Calu3 (cell line): ENCODE measurements around the gene ARID5B. TPM values are rescaled to one million over a fixed set of nuclear protein-coding genes. Genes with fewer than 3 reads are reported as not detected.

ENCODE experiments used
- BruUV-seq: library from RNA; stranded (reverse); fragments of 400-500 nt; replicated peaks from 2 replicates; lab custom pipeline; 2021; lab: Mats Ljungman, UMichigan
- CTCF ChIA-PET: fragments of 300-600 bp; sonication (Branson Sonifier 250); formaldehyde crosslinking; loops from one replicate; lab custom pipeline; 2022; ENCODE audit warnings: antibody characterized with exemption; lab: Charles Lee
- DNase-seq: peaks from one replicate; pipeline ENCODE4 v3.0.0; 2022
- H3K27ac Mint-ChIP-seq: one replicate; pipeline ENCODE4 v1.8.0; 2022; ENCODE audit warnings: mixed read lengths; ENCODE audit not compliant: unreplicated experiment
- H3K27me3 Mint-ChIP-seq: one replicate; pipeline ENCODE4 v1.8.0; 2022; ENCODE audit warnings: mixed read lengths; ENCODE audit not compliant: unreplicated experiment
- H3K36me3 Mint-ChIP-seq: one replicate; pipeline ENCODE4 v1.8.0; 2022; ENCODE audit warnings: mild to moderate bottlenecking, moderate library complexity, mixed read lengths; ENCODE audit not compliant: insufficient read depth, unreplicated experiment
- H3K4me1 Mint-ChIP-seq: one replicate; pipeline ENCODE4 v1.8.0; 2022; ENCODE audit warnings: mild to moderate bottlenecking, low read depth, mixed read lengths; ENCODE audit not compliant: unreplicated experiment
- H3K4me3 Mint-ChIP-seq: one replicate; pipeline ENCODE4 v1.8.0; 2022; ENCODE audit warnings: mild to moderate bottlenecking, low read depth, moderate library complexity, mixed read lengths; ENCODE audit not compliant: unreplicated experiment
- H3K9me3 Mint-ChIP-seq: one replicate; pipeline ENCODE4 v1.8.0; 2022; ENCODE audit warnings: low read depth, mixed read lengths; ENCODE audit not compliant: unreplicated experiment
- intact Hi-C: fragments of 100-400 bp; cut with micrococcal nuclease; formaldehyde crosslinking; loops from one replicate; pipeline ENCODE4 v1.10.0; 2022; ENCODE audit not compliant: unreplicated experiment
- total RNA-seq: library from RNA; stranded (reverse); gene quantifications from 2 replicates; pipeline ENCODE4 v1.2.3, GENCODE V29; 2022
- TF ChIP-seq, protein P1 (sequence below): fragments of 200-600 bp; IDR thresholded peaks from one replicate; pipeline ENCODE4 v1.8.0; 2022; ENCODE audit warnings: antibody characterized with exemption; ENCODE audit not compliant: unreplicated experiment

ARID5B gene
- total RNA-seq, 1 experiment from 2014 or later: 10.0 TPM

DNA sequence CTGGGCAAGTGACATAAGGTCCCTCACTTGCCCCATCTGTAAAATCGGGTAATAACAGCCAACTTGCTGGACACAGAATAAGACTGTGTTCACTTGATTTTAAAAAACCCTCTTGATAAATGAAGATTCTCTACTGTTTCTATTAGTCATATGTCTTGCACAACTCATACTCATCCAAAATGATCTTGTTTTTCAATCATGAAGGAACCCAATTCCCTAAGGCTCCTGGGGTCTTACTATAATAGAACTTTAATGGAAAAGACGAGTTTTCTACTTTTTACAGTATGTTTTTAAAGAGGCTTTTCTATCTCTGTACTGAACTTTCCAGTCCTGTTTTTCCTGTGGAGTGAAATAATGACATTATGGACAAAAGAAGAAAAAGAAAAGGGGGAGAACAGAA, 103.8 kb downstream of the ARID5B start:
- H3K36me3 Mint-ChIP-seq: no peaks in the 10 kb centered on the region
- intact Hi-C loops: no loop called here
- no peak for DNase-seq
- no peak overlapping the region for H3K27ac Mint-ChIP-seq
- peaks cover 13% of the 10 kb centered on the region for H3K4me1 Mint-ChIP-seq
- no peaks in the 10 kb centered on the region for H3K9me3 Mint-ChIP-seq
- BruUV-seq: no TSS peak
- CTCF ChIA-PET: no interaction called here
- no peaks in the 10 kb centered on the region for H3K27me3 Mint-ChIP-seq
- no peak overlapping the region for H3K4me3 Mint-ChIP-seq
- TF ChIP-seq, protein P1, sequence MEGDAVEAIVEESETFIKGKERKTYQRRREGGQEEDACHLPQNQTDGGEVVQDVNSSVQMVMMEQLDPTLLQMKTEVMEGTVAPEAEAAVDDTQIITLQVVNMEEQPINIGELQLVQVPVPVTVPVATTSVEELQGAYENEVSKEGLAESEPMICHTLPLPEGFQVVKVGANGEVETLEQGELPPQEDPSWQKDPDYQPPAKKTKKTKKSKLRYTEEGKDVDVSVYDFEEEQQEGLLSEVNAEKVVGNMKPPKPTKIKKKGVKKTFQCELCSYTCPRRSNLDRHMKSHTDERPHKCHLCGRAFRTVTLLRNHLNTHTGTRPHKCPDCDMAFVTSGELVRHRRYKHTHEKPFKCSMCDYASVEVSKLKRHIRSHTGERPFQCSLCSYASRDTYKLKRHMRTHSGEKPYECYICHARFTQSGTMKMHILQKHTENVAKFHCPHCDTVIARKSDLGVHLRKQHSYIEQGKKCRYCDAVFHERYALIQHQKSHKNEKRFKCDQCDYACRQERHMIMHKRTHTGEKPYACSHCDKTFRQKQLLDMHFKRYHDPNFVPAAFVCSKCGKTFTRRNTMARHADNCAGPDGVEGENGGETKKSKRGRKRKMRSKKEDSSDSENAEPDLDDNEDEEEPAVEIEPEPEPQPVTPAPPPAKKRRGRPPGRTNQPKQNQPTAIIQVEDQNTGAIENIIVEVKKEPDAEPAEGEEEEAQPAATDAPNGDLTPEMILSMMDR: no peak

DNA sequence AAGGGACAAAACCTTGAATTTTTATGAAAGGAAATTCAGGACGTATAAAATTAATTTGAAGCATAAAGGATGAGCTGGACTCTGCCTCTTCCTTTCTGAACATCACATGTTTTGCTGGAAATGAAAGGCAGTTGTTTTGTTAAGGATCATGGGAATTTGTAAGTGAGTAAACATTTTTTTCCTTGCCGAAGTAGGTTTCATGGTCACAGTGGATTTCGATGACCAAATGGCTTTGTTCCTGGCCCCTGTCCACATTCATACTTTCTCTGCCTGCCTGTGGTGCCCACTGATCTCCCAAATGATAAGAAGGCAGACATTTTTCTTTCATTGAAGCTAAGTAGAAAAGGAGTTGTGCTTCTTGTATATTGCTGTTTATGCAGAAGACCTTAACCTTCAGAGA, 104.2 kb downstream of the ARID5B start:
- CTCF ChIA-PET: interaction anchor here (0.5 kb wide), 1 partner anchor 15 kb away, joined by 3 read pairs; no protein-coding TSS in a partner anchor
- BruUV-seq: no TSS peak
- H3K36me3 Mint-ChIP-seq: no peaks in the 10 kb centered on the region
- peaks cover 13% of the 10 kb centered on the region for H3K4me1 Mint-ChIP-seq
- TF ChIP-seq, protein P1: no peak
- H3K27ac Mint-ChIP-seq: no peak overlapping the region
- intact Hi-C loops: no loop called here
- no peak overlapping the region for H3K4me3 Mint-ChIP-seq
- no peaks in the 10 kb centered on the region for H3K27me3 Mint-ChIP-seq
- no peak for DNase-seq
- no peaks in the 10 kb centered on the region for H3K9me3 Mint-ChIP-seq

GRCh38 chr10:62007145-62007544, 105.6 kb downstream of the ARID5B start:
- no peak overlapping the region for H3K4me3 Mint-ChIP-seq
- intact Hi-C loops: no loop called here
- peaks cover 24% of the 10 kb centered on the region for H3K4me1 Mint-ChIP-seq
- H3K27me3 Mint-ChIP-seq: no peaks in the 10 kb centered on the region
- no peak for DNase-seq
- CTCF ChIA-PET: interaction anchor here (0.7 kb wide), 1 partner anchor 1044 kb away, joined by 4 read pairs; no protein-coding TSS in a partner anchor
- H3K36me3 Mint-ChIP-seq: no peaks in the 10 kb centered on the region
- no peaks in the 10 kb centered on the region for H3K9me3 Mint-ChIP-seq
- no TSS peak for BruUV-seq
- TF ChIP-seq, protein P1: no peak
- no peak overlapping the region for H3K27ac Mint-ChIP-seq

- DNase-seq: no peak
- no peaks in the 10 kb centered on the region for H3K36me3 Mint-ChIP-seq
- intact Hi-C loops: no loop called here
- BruUV-seq: no TSS peak
- no peak overlapping the region for H3K27ac Mint-ChIP-seq
- H3K27me3 Mint-ChIP-seq: no peaks in the 10 kb centered on the region
- H3K9me3 Mint-ChIP-seq: no peaks in the 10 kb centered on the region
- peaks cover 21% of the 10 kb centered on the region for H3K4me1 Mint-ChIP-seq
- TF ChIP-seq, protein P1: no peak
- CTCF ChIA-PET: no interaction called here
- H3K4me3 Mint-ChIP-seq: no peak overlapping the region
These were observed 106.7 kb downstream of the ARID5B start for GRCh38 chr10:62008196-62008595.
